Ectodermal cell (in vitro differentiated cells): ENCODE data around the gene CLDN1.

Experiments
- H3K27ac ChIP-seq: 2 replicates; pipeline ENCODE4 v1.7.0; 2013; ENCODE audit warnings: mild to moderate bottlenecking, low read depth, low read length; ENCODE audit not compliant: insufficient read depth, poor library complexity, severe bottlenecking
- H3K27me3 ChIP-seq: 2 replicates; pipeline ENCODE4 v1.7.0; 2013; ENCODE audit warnings: mild to moderate bottlenecking, low read length; ENCODE audit not compliant: insufficient read depth, control insufficient read depth, poor library complexity, severe bottlenecking
- H3K36me3 ChIP-seq: one replicate; pipeline ENCODE4 v1.7.0; 2013; ENCODE audit warnings: low read length; ENCODE audit not compliant: control insufficient read depth, insufficient read depth
- H3K4me1 ChIP-seq: one replicate; pipeline ENCODE4 v1.7.0; 2013; ENCODE audit warnings: low read length; ENCODE audit not compliant: control insufficient read depth, insufficient read depth
- H3K4me3 ChIP-seq: 2 replicates; pipeline ENCODE4 v1.7.0; 2013; ENCODE audit warnings: low read depth, low read length, control low read depth; ENCODE audit not compliant: insufficient read depth
- H3K9me3 ChIP-seq: 2 replicates; pipeline ENCODE4 v1.7.0; 2013; ENCODE audit warnings: mild to moderate bottlenecking, low read length, moderate library complexity; ENCODE audit not compliant: control insufficient read depth
- WGBS, 2 experiments: methylation state at CpG; one replicate each; pipeline ENCODE4 v1.1.7; 2013; ENCODE audit warnings: missing lambda C conversion rate in 2 of 2; 5-methylcytosine and 5-hydroxymethylcytosine counted together

Gene CLDN1

DNA sequence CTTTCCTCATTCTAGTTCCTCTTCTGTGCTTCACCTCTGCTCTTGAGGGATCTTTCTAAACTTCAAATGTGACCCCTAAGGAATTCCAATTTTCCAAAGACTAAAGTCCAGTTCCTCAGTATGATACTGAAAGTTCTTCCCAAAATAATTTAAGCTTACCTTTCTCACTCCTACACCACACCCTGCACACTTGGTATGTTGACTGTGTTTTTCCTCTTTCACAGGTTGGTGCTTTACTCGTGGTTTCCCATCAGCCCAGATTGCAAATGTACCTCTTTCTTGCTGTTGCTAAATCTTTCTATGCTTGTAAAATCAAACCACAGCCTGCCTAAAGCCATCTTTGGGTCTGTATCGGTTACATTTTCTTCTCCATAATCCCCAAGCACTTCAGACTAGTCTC, 35.2 kb upstream of the CLDN1 start:
- H3K27me3 ChIP-seq = no peaks in the 10 kb centered on the region
- WGBS, 2 experiments = 86 to 92% methylated on average over 2 of the region's 2 CpGs
- H3K9me3 ChIP-seq = no peaks in the 10 kb centered on the region
- H3K36me3 ChIP-seq = no peaks in the 10 kb centered on the region
- H3K4me1 ChIP-seq = no peaks in the 10 kb centered on the region
- H3K4me3 ChIP-seq = no peak overlapping the region
- H3K27ac ChIP-seq = no peak overlapping the region

GRCh38 chr3:190356246-190356645, 34.0 kb upstream of the CLDN1 start:
- Histone ChIP-seq H3K36me3 (no peaks in the 10 kb centered on the region), H3K27ac (no peak overlapping the region), H3K27me3 (no peaks in the 10 kb centered on the region), H3K9me3 (no peaks in the 10 kb centered on the region), H3K4me1 (no peaks in the 10 kb centered on the region), H3K4me3 (no peak overlapping the region)

DNA sequence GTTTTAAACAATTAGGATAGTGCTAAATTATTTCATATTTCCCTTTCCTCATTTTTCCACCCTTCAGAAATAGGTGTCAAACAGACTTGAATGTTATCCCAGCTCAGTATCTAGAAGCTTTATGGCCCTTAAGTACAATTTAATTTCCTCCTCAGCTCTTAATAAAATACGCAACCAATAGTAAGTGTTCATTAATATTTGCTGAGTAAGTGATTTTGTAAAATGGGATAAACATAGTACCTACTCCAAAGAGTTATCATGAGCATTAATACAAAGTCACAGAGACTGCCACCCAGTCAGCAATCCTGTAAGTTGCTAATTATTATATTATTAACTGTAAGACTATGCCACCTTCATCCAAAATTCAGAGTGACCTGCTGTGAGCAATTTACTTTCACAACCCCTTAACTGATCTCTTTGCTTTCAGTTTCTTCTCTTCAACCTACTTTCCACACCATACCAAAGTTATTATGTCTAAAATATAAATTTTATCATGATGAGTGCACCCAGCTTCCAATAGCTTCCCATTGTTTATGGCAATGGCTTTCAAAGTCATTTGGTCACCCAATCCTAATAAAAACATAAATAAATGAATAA, 30.7 kb upstream of the CLDN1 start:
- Histone ChIP-seq H3K4me3 (no peak overlapping the region), H3K27ac (no peak overlapping the region), H3K36me3 (no peaks in the 10 kb centered on the region), H3K4me1 (no peaks in the 10 kb centered on the region), H3K27me3 (no peaks in the 10 kb centered on the region), H3K9me3 (no peaks in the 10 kb centered on the region)
- no CpG with 5 or more reads among the region's 1 CpG for WGBS, 2 experiments

DNA sequence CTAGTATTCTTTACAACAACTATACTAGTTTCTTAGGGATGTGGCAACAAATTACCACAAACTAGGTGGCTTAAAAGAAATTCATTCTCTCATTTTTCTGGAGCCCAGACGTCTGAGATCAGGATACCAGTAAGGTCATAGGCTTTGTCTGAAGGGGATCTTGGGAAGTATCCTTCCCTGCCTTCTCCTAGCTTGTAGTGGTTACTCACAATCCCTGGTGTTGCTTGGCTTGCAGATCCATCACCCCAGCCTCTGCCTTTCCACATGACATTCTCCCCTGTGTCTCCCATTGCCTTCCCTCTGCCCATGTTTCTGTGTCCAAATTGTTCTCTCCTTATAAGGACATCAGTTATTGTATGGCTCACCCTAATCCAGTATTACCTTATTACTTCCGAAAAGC, 24.3 kb upstream of the CLDN1 start:
- Histone ChIP-seq H3K27ac (no peak overlapping the region), H3K4me3 (no peak overlapping the region), H3K9me3 (no peaks in the 10 kb centered on the region), H3K36me3 (no peaks in the 10 kb centered on the region), H3K4me1 (no peaks in the 10 kb centered on the region), H3K27me3 (no peaks in the 10 kb centered on the region)
- 92 to 93% methylated on average over 2 of the region's 2 CpGs for WGBS, 2 experiments

GRCh38 chr3:190345878-190346277, 23.6 kb upstream of the CLDN1 start:
- Histone ChIP-seq H3K36me3 (no peaks in the 10 kb centered on the region), H3K4me1 (no peaks in the 10 kb centered on the region), H3K27ac (no peak overlapping the region), H3K27me3 (no peaks in the 10 kb centered on the region), H3K9me3 (no peaks in the 10 kb centered on the region), H3K4me3 (no peak overlapping the region)
- 90 to 91% methylated on average over 4 of the region's 4 CpGs for WGBS, 2 experiments

DNA sequence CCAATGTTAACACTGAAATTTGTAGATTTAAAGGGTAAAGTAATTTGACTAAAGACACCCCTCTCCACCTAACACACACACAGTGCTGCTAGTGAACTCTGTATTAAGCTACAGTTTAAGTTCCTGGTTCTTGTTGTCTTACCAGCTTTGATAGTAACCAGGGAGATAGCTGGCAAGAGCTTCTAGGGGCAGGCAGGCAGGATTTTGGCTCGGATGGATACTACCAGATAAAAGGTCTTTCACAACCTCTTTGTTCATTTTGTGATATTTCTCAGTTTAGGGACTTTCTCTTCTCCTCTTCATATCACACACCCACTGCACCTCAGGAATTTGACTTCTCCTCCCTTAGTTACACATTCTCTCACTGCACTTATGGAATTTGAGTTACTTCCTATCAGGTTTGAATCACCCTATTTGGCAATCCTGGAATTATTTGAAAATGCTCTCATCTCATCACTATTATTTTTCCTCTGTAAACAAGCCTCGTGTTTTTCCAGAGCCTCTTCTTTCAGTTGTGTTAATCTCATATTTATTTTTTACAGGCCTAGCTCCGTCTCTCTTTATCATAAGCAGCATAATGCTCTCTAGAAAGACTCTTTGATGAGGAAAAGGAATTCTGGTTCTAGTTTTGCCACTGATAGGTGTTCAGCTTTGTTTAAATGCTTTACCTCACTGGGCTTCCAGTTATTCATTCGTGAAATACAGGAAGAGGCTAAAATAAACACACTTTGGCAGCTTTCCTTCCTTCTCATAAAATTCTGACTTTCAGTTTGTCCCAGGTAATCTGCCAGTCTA, 23.0 kb upstream of the CLDN1 start:
- Histone ChIP-seq H3K36me3 (no peaks in the 10 kb centered on the region), H3K9me3 (no peaks in the 10 kb centered on the region), H3K4me3 (no peak overlapping the region), H3K27ac (no peak overlapping the region), H3K4me1 (no peaks in the 10 kb centered on the region), H3K27me3 (no peaks in the 10 kb centered on the region)
- WGBS, 2 experiments = 86% methylated on average over 4 of the region's 4 CpGs

GRCh38 chr3:190340071-190340470, 17.8 kb upstream of the CLDN1 start:
- Histone ChIP-seq H3K9me3 (no peaks in the 10 kb centered on the region), H3K27ac (no peak overlapping the region), H3K27me3 (no peaks in the 10 kb centered on the region), H3K4me1 (no peaks in the 10 kb centered on the region), H3K4me3 (no peak overlapping the region), H3K36me3 (no peaks in the 10 kb centered on the region)
- WGBS, 2 experiments = 95 to 96% methylated on average over 2 of the region's 2 CpGs

- Histone ChIP-seq H3K9me3 (no peaks in the 10 kb centered on the region), H3K27ac (no peak overlapping the region), H3K36me3 (no peaks in the 10 kb centered on the region), H3K4me1 (no peaks in the 10 kb centered on the region), H3K27me3 (no peaks in the 10 kb centered on the region), H3K4me3 (no peak overlapping the region)
Measured at GRCh38 chr3:190339130-190339529, 16.9 kb upstream of the CLDN1 start.

DNA sequence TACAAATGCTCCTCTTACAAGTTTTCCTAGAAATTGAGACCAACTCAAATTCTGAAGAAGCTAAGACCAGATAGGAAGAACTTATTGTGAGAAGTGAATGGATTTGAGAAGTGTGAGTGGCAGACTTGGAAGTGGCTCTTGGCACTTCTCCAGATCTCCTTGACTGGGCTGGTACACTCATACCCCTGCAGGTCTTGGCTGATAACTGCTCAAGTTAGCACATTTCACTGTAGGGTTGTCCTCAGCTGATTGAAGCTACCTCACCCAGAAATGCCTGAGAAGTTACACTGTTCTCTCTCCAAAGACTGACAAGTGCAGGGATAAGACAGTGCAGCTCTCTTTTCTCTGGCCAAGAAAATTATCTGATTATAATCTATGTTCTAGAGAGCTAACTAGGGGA, 16.5 kb upstream of the CLDN1 start:
- H3K27ac ChIP-seq = no peak overlapping the region
- no peaks in the 10 kb centered on the region for H3K4me1 ChIP-seq
- no peaks in the 10 kb centered on the region for H3K9me3 ChIP-seq
- H3K36me3 ChIP-seq = no peaks in the 10 kb centered on the region
- no peaks in the 10 kb centered on the region for H3K27me3 ChIP-seq
- no peak overlapping the region for H3K4me3 ChIP-seq

DNA sequence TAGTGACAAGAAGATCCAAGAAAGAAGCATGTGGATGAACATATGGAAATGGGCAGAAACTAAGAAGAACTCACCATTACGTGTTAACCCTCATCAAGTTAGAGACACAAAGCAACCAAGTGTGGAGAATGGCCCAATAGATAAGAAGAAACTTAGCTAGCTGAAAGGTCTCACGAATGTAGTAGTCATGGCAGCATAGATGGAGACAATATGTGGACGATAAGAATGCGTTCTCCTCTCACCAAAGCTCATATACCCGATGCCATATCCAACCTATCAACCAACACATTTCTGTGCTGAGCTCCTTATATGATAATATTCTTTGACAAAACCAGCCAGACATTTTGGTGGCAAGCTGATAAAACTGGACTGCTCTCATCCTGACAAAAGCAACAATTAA, 15.1 kb upstream of the CLDN1 start:
- Histone ChIP-seq H3K9me3 (no peaks in the 10 kb centered on the region), H3K4me3 (no peak overlapping the region), H3K27ac (no peak overlapping the region), H3K27me3 (no peaks in the 10 kb centered on the region), H3K36me3 (no peaks in the 10 kb centered on the region), H3K4me1 (no peaks in the 10 kb centered on the region)
- WGBS, 2 experiments = 82 to 86% methylated on average over 5 of the region's 5 CpGs
